HFFc6 (cell line): Measurements from ENCODE around the gene SUMO2. TPM values are rescaled to one million over a fixed set of nuclear protein-coding genes. Genes with fewer than 3 reads are reported as not detected.
"Not testable (repeated sequence)": the region's sequence is repeated elsewhere in the genome, so short reads cannot be mapped to it uniquely, and the experiment has no call there.

Experiments used
- DNase-seq: peaks from one replicate; pipeline ENCODE4 v3.0.0-alpha.2; 2018
- H3K27ac Mint-ChIP-seq: 2 replicates; pipeline ENCODE4 v1.8.0; 2020; ENCODE audit warnings: mild to moderate bottlenecking, mixed read lengths
- H3K27me3 Mint-ChIP-seq: 2 replicates; pipeline ENCODE4 v1.8.0; 2021; ENCODE audit warnings: mild to moderate bottlenecking, moderate library complexity, mixed read lengths; ENCODE audit not compliant: insufficient read depth
- H3K36me3 Mint-ChIP-seq: 2 replicates; pipeline ENCODE4 v1.8.0; 2021; ENCODE audit warnings: low read depth, mixed read lengths
- H3K4me1 Mint-ChIP-seq: 2 replicates; pipeline ENCODE4 v1.8.0; 2020; ENCODE audit warnings: low read depth, mixed read lengths
- H3K4me3 Mint-ChIP-seq: 2 replicates; pipeline ENCODE4 v1.8.0; 2020; ENCODE audit warnings: mild to moderate bottlenecking, moderate library complexity, mixed read lengths
- H3K9me3 Mint-ChIP-seq: 2 replicates; pipeline ENCODE4 v1.8.0; 2020; ENCODE audit warnings: mild to moderate bottlenecking, mixed read lengths
- CTCF ChIP-seq: fragments of 200-600 bp; sonication (generic); IDR thresholded peaks from 2 replicates; pipeline ENCODE4 v1.5.0; 2021; ENCODE audit warnings: antibody characterized with exemption, mild to moderate bottlenecking
- total RNA-seq, 6 experiments: library from RNA; stranded (reverse); fragmentation: NEBNext Ultra II Directional; extraction: Animal tissue kit (Norgen Biotek cat#: 25700); gene quantifications; 2 replicates in 1 of 6; 3 replicates in 5 of 6; pipeline ENCODE4 v1.2.3, GENCODE V29; 2021

SUMO2 gene
- total RNA-seq, 6 experiments from 2014 or later: 398 to 555 (median 512) TPM

- H3K9me3 Mint-ChIP-seq: no peaks in the 10 kb centered on the region
Measured at GRCh38 chr17:75207760-75208159, 25.0 kb upstream of the SUMO2 start.

GRCh38 chr17:75207050-75207407, 24.3 kb upstream of the SUMO2 start:
- Mint-ChIP-seq H3K36me3 (peaks cover 19% of the 10 kb centered on the region), H3K4me3 (peak overlapping the region; percentile 96), H3K4me1 (peaks cover 10% of the 10 kb centered on the region)
- DNase-seq, H3K9me3 Mint-ChIP-seq, H3K27me3 Mint-ChIP-seq, H3K27ac Mint-ChIP-seq: not testable (repeated sequence)

More at GRCh38 chr17:75207760-75208159, 25.0 kb upstream of the SUMO2 start:
- Mint-ChIP-seq H3K4me1 (peaks cover 10% of the 10 kb centered on the region), H3K4me3 (no peak overlapping the region), H3K36me3 (peaks cover 19% of the 10 kb centered on the region), H3K27ac (no peak overlapping the region), H3K27me3 (no peaks in the 10 kb centered on the region)
- DNase-seq: no peak
- no peak for TF ChIP-seq CTCF

- no peak for DNase-seq
- Mint-ChIP-seq H3K4me3 (peak overlapping the region; percentile 96), H3K9me3 (no peaks in the 10 kb centered on the region), H3K27me3 (no peaks in the 10 kb centered on the region), H3K27ac (peak overlapping the region; percentile 100), H3K4me1 (peaks cover 10% of the 10 kb centered on the region), H3K36me3 (peaks cover 14% of the 10 kb centered on the region; the same call in 1 of the 2 replicates)
- TF ChIP-seq CTCF: no peak
Measured at GRCh38 chr17:75205793-75206163, 23.0 kb upstream of the SUMO2 start.

GRCh38 chr17:75205037-75205792, 22.5 kb upstream of the SUMO2 start, which contains the start of gene NUP85:
Gene NUP85, plus strand, starts transcription at chr17:75205679. Its CDS starts 83 bp downstream, at chr17:75205762.
- peaks cover 14% of the 10 kb centered on the region; the same call in 1 of the 2 replicates for H3K36me3 Mint-ChIP-seq
- H3K27me3 Mint-ChIP-seq: no peaks in the 10 kb centered on the region
- H3K4me3 Mint-ChIP-seq: peak within 1 kb of the TSS; percentile 96
- peak; percentile 89 for DNase-seq
- H3K27ac Mint-ChIP-seq: peak within 1 kb of the TSS; percentile 100
- H3K9me3 Mint-ChIP-seq: no peaks in the 10 kb centered on the region
- TF ChIP-seq CTCF: no peak; the same call in 1 of the 2 replicates
- peaks cover 10% of the 10 kb centered on the region for H3K4me1 Mint-ChIP-seq

GRCh38 chr17:75199886-75200618, 17.3 kb upstream of the SUMO2 start:
- DNase-seq: no peak
- no peaks in the 10 kb centered on the region for H3K9me3 Mint-ChIP-seq
- H3K27me3 Mint-ChIP-seq: no peaks in the 10 kb centered on the region; the same call in 1 of the 2 replicates
- H3K4me3 Mint-ChIP-seq: no peak overlapping the region
- H3K27ac Mint-ChIP-seq: no peak overlapping the region
- TF ChIP-seq CTCF: no peak
- H3K36me3 Mint-ChIP-seq: no peaks in the 10 kb centered on the region
- H3K4me1 Mint-ChIP-seq: no peaks in the 10 kb centered on the region; the same call in 1 of the 2 replicates

GRCh38 chr17:75194879-75195278, 12.1 kb upstream of the SUMO2 start:
- no peak overlapping the region for H3K4me3 Mint-ChIP-seq
- no peaks in the 10 kb centered on the region; the same call in 1 of the 2 replicates for H3K27me3 Mint-ChIP-seq
- peak; percentile 34 for DNase-seq
- TF ChIP-seq CTCF: no peak
- H3K27ac Mint-ChIP-seq: no peak overlapping the region
- no peaks in the 10 kb centered on the region for H3K36me3 Mint-ChIP-seq
- no peaks in the 10 kb centered on the region for H3K9me3 Mint-ChIP-seq
- no peaks in the 10 kb centered on the region; the same call in 1 of the 2 replicates for H3K4me1 Mint-ChIP-seq
